Suprapubic skin (tissue), 4 donors: ENCODE measurements around the gene ATP1A3.

Experiments used
- POLR2A ChIP-seq, 2 donors: fragments of 450-650 bp; IDR thresholded peaks; one replicate each; pipeline ENCODE4 v1.6.1; 2017; ENCODE audit warnings: antibody characterized with exemption in 2 of 2, mild to moderate bottlenecking in 2 of 2, moderate library complexity in 2 of 2
- POLR2AphosphoS5 ChIP-seq, 3 donors: sonication (generic); formaldehyde crosslinking; IDR thresholded peaks; one replicate each; pipeline ENCODE4 v1.6.1; 2017; ENCODE audit warnings: antibody characterized with exemption in 3 of 3
- TF ChIP-seq, protein P1 (sequence below), 2 donors: fragments of 200-600 bp in 1 of 2; fragments of 450-650 bp in 1 of 2; sonication (generic) in 1 of 2; IDR thresholded peaks; one replicate each; pipeline ENCODE4 v1.5.1; 2016 to 2019; ENCODE audit warnings: antibody characterized with exemption in 2 of 2, mild to moderate bottlenecking in 1 of 2, moderate library complexity in 1 of 2

DNA sequence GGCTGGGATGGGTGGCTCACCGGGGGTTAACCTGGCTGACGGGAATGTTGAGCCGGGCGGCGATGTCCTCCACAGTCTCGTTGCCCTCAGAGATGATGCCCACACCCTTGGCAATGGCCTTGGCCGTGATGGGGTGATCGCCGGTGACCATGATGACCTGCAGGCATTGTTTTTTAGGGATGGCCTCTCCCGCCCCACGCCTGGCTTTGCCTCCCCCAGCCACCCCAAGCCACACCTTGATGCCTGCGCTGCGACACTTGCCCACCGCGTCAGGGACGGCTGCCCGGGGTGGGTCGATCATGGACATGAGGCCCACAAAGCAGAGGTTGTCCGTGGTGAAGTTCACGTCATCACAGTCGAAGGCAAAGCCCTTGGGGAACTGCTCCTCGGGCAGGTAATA is 16.1 kb downstream of the ATP1A3 start:
- TF ChIP-seq, protein P1, sequence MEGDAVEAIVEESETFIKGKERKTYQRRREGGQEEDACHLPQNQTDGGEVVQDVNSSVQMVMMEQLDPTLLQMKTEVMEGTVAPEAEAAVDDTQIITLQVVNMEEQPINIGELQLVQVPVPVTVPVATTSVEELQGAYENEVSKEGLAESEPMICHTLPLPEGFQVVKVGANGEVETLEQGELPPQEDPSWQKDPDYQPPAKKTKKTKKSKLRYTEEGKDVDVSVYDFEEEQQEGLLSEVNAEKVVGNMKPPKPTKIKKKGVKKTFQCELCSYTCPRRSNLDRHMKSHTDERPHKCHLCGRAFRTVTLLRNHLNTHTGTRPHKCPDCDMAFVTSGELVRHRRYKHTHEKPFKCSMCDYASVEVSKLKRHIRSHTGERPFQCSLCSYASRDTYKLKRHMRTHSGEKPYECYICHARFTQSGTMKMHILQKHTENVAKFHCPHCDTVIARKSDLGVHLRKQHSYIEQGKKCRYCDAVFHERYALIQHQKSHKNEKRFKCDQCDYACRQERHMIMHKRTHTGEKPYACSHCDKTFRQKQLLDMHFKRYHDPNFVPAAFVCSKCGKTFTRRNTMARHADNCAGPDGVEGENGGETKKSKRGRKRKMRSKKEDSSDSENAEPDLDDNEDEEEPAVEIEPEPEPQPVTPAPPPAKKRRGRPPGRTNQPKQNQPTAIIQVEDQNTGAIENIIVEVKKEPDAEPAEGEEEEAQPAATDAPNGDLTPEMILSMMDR (IDR thresholded peaks at IDR 0.05): no peak
- no peak for TF ChIP-seq POLR2A (IDR thresholded peaks at IDR 0.05)
- no peak for TF ChIP-seq POLR2AphosphoS5 (IDR thresholded peaks at IDR 0.05)
